HG03571 (cell line): ENCODE measurements around the gene TUBB3.

Source experiments
- ATAC-seq: cut with Tn5 transposase; IDR thresholded peaks from one replicate; pipeline ENCODE4 v1.9.1; 2021; ENCODE audit not compliant: unreplicated experiment

TUBB3 gene

DNA sequence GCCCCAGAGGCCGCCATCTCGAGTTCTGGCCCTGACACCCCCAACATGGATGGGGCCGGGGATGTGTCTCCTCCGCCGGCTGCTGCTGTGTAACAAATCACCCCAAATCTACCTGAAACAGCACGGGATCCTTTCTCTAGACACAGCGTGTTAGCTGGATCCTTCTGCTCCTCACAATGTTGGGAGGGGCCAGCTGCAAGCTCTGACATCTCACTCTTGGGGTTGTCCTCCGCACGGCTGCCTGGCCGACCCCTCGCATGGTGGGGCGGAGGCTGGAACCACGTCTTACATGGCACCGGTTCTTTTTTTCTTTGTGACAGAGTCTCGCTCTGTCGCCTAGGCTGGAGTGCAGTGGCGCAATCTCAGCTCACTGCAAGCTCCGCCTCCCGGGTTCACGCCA is 13.8 kb downstream of the TUBB3 start:
- no peak for ATAC-seq

DNA sequence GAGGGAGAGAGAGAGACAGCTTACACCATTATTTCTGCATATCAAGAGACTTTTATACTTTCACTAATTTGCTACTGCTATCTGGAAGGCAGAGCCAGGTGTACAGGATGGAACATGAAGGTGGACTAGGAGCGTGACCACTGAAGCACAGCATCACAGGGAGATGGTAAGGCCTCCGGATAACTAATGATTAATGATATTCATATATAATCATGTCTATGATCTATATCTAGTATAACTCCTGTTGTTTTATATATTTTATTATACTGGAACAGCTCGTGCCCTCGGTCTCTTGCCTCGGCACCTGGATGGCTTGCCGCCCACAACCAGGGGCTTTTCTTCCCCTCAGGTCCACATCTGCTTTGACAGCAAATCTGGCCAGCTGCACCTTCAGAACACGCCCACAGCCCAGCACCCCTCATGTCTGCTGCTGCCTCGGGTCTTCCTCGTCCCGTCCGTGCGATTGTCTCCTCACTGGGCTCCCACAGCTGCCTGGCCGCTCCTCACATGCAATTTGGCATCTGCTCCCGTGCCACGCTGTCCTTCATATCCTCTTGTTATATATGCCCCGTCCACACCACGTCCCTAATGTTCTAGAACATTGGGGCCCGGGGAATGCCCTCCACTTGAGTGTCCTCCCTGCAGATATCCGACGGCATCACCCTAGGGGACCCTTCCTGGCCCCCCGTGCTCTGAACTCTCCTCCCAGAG is 15.2 kb downstream of the TUBB3 start:
- no peak for ATAC-seq

DNA sequence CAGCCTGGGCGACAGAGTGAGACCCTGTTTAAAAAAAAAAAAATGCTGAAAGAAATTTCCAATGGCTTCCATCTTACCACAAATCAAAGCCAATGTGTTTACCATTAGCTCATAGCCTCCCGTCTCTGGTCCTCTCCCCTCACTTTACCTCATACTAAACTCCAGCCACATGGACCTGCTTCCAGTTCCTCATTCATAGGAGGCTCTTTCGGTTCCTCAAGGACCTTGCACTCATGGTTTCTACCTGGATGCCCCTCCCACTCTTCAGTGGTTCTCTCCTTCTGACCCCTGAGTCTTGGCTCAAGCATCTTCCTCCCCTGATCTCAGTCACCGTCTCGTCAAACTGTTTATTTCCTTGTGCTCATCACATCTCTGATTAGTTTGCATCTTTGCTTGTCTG is 21.6 kb downstream of the TUBB3 start:
- ATAC-seq, result no peak

DNA sequence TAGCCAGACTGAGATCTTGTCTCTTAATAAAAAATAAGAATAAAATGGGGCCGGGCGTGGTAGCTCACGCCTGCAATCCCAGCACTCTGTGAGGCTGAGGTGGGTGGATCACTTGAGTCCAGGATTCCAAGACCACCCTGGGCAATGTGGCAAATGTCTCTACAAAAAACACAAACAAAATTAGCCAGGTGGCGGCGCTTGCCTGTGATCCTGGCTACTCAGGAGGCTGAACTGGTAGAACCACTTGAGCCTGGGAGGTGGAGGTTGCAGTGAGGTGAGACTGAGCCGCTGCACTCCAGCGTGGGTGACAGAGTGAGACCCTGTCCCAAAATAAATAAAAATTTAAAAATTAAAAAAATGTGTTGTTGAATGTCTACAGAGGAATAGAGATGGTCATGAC is 22.5 kb downstream of the TUBB3 start:
- ATAC-seq, result no peak

DNA sequence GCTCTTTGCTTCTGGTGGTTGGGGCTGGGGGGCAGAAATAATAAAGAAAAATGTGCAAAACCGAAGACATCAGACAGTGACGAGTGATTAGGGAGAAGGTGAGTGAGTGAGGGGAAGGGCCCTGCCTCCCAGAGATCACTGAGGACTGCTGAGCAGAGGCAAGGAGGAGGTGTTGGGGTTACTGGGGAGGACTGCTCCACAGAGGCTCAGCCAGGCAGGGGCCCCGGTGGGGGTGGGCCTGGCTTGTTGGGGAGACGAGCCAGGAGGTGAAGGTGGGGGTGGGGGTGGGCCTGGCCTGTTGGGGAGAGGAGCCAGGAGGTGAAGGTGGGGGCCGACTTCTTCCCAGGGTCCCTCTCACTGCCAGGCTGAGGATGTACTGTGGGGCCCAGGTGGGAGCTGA is 23.4 kb downstream of the TUBB3 start:
- no peak for ATAC-seq

DNA sequence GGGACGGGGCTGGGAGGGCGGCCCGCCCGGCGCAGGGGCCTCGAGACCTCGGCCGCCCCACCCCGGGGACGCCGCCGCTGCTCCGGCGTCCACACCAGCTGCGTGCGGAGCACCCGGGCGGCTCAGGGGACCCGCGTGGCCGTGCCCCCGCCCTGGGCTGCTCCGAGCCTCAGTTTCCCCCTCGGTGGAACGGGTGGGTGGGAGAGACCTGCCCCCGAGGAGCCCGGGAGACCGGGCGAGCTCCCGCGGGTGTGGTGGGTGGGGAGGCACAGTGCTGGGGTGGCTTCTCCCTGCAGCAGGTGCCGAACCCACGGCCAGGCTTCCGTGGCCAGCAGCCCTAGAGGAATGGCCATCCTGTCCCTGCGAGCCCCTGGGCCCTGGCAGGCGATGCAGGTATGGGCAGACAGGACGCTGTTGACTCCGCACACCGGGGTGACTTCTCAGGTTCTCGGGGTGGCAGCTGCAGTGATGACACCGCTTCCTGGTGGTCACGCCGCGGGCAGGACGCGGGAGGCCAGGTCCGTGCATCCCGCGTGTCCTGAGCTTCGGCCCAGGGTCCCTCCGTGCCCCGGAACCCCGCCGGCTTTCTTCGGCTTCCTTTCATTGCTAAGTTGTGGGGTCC is 26.1 kb downstream of the TUBB3 start:
- no peak for ATAC-seq

DNA sequence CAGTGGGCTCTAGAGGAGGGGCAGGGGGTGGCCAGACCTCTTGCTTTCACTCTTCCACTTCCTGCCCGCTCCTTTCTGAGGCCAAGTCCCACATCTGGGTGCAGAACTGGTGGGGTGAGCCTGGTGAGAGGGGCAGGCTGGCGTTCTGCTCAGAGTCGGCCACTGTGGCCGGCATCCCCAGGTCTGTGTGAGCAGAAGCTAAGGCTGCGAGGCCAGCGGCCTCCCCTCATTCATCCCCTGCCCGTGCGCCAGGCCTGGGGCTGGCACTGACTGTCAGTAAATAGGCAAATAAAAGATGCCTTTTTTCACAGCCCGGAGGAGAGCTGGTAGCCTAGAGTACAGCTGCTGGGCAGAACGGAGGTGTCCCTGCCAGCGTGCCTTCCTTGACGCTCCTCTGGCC is 26.6 kb downstream of the TUBB3 start:
- no peak for ATAC-seq

DNA sequence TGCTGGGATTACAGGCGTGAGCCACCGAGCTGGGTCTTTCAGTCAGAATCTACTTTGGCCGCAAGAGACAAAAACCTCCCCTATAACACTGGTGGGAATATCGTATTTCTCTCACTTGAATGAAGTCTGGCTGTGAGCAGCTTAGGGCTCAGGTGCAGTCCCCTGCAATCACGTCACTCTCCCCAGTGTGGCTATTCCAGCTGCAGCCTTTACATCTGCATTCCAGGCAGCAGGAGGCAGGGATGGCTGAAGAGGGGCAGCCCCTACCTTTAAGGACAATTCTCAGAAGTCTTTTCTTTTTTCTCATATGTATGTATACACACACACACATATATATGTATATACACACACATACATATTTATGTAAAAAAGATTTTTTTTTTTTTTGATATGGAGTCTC is 28.4 kb downstream of the TUBB3 start:
- no peak for ATAC-seq

DNA sequence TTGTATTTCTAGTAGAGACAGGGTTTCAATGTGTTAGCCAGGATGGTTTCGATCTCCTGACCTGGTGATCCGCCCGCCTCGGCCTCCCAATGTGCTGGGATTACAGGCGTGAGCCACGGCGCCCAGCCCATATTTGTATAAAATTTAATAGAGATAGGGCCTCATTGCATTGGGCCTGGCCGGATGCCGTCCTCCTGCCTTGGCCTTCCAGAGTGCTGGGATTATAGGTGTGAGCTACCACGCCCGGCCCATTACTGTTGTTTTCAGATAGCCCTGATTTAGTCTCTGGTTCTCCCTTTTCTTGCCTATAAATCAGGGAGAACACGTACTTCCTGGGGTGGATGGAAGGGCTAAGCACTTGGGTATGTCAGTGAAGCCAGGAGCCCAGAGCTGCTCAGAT is 28.9 kb downstream of the TUBB3 start:
- ATAC-seq, result no peak

DNA sequence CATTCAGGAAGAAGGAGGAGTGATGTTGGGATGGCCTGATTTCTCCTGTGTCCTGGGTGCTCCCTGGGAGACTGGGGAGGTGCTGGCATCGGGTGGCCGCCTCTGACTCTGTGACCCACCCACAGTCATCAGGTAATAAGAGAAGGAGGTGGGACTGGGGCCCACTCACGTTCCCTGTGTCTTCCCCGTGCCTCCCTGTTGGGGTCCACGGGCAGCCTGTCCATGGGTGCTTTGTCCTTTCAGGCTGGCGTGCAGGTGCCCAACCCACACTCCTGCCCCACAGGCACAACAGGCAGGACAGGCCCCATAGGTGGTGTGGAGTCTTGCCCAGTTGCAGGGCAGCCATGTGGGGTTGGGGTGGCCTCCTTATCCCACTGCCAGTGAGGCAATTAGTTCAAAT is 29.4 kb downstream of the TUBB3 start:
- ATAC-seq, result no peak

DNA sequence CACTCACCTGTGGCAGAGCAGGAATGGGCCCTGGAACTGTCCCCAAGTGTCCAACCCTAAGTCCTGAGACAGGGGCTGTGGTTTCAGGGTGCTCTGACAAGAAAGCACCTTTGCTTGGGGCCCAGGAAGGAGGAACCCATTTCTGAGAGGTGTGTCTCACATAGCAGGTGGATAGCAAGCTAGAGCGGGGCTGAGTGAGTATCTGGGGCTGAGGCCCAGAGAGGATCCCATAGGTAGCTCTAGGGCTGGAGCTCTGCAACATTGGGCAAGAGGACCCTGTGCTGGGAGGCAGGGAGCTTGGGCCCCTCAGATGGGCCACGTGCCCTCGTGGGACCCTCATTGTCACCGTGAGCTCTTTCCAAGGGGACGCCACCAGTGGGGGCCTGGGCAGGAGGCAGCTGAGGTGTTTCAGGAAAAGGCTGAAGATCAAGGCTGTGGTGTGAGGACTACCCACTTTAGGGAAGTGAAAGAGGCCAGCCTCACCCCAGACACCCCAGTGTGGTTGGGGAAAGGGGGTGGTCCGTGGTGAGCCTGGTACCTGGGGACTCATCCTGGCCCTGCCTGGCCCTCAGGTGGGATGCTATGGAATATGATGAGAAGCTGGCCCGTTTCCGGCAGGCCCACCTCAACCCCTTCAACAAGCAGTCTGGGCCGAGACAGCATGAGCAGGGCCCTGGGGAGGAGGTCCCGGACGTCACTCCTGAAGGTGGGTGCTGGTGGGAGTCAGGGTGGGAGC is 30.7 kb downstream of the TUBB3 start:
- ATAC-seq, result peak; percentile 56

DNA sequence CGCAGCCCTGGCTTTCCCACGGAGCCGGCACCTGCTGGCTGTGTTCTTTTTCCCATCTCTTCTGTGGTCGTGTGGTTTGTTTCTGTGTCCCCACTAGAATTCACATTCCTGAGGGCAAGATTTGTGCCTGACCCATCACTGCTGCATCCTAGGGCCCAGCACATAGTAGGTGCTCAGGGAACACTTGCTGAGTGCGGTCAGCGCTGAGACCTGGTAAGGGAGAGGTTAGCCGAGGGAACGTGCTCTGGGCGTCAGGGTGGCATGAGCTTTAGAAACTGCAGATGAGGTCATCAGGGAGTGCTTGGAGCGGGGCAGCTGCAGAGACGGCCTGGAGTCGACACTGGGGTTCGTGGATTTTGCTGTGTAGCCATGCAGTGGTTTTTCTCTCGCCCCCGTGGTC is 31.3 kb downstream of the TUBB3 start:
- no peak for ATAC-seq

DNA sequence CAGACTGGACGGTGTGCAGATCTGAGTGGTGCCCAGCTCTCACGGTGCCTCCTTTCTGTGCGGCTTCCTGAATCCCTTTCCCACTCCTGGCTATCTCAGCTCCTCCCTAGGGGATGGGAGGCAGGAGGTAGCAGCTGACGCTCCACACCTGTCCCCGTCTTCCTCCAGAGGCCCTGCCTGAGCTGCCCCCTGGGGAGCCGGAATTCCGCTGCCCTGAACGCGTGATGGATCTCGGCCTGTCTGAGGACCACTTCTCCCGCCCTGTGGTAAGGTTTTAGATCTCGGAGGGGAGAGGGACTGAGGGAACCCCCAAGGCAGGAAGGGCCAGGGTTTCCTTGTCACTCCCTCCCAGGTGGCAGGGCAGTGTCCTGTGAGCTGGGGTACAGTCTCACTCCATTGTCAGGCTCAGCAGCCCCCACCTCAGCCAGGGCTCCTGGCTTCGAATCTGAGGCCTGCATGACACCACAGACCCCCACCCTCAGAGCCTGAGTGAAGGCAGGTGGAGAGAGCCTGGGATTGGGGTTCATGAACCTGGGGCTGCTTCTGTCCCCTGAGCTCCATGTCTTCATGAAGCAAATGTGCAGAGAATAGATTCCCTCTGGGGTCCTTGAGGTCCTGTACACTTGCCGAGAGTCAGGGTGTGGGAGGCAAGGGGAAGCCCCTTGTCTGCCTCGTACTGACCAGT is 32.0 kb downstream of the TUBB3 start:
- ATAC-seq, result no peak

DNA sequence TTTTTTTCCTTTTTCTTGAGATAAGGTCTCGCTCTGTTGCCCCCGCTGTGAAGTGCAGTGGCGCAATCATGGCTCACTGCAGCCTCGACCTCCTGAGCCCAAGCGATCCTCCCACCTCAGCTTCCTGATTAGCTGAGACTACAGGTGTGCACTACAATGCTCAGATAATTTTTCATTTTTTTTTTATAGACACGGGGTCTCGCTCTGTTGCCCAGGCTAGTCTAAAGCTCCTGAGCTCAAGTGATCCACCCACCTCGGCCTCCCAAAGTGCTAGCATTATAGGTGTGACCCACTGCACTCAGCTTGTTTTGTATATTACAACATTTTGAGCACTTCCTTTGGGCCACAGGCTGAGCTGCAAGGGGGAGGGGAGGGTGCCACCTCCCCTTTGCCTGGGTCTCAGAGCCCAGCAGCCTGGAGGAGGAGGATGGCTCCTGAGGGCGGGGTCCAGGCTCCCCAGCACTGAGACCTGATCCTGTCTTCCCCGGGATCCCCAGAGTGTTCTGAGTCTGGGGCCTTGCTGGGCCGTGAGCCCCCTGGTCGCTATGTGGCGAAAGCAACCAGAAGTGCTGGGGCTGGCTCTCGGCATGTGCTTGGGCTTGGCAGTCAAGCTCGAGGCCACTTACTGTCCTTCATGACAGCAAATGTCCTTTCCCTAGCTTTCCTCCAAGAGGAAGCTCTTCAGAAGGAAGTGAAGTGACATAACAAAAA is 33.5 kb downstream of the TUBB3 start:
- ATAC-seq, result no peak

DNA sequence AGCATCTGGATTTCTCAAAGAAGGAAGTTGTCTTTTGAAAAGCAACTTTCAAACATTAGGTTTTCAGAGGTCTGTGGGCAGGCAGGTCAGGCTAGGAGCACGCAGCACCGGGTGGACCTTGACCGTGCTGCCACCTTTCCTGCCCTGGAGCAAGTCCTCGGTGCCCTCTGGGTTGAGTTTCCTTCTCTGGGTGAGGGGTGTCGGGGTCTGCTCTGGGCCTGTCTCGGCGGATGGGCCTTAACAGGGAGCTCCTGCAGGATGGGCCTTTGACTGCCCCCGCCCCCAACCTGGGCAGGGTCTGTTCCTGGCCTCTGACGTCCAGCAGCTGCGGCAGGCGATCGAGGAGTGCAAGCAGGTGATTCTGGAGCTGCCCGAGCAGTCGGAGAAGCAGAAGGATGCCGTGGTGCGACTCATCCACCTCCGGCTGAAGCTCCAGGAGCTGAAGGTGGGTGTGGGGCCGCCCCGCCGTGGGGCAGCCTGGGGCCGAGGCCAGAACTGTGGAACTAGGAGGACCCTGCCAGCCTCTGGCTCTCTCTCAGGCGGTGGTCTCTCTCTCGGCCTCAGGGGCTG is 34.2 kb downstream of the TUBB3 start:
- ATAC-seq, result no peak

DNA sequence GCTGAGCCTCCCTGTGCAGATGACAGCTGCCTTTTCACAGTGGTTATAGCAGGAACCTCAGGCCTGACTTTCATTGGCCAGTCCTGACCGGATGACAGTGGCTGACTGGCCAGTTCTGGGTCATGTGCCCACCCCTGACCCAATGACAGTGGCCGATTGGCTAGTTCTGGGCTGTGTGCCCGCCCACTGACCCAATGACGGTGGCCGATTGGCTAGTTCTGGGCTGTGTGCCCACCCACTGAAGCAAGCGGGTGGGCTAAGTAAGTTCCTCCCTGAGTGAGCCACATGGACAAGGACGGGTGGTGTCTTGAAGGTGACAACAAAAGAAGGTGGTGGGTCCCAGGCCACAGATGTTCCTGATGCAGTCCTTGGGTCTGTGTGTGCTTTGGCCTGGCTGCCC is 34.9 kb downstream of the TUBB3 start:
- no peak for ATAC-seq

DNA sequence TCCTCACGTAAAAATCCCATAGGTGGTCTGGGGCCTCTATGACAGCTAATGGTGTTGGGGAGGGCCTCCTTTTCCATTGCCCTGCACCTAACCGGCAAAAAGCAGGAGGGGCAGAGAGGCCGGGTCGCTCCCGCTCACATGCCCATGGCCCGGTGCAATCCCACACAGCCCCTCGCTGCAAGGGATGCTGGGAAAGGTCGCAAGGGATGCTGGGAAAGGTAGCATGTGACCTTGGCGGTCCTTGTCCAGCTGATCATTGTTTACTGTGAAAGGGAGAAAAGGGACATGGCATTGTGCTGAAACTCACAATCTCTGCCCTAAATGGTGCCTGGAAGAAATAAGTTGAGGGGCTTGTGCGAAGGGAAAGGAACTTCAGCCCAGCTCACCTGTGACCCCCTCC is 35.5 kb downstream of the TUBB3 start:
- ATAC-seq, result no peak

DNA sequence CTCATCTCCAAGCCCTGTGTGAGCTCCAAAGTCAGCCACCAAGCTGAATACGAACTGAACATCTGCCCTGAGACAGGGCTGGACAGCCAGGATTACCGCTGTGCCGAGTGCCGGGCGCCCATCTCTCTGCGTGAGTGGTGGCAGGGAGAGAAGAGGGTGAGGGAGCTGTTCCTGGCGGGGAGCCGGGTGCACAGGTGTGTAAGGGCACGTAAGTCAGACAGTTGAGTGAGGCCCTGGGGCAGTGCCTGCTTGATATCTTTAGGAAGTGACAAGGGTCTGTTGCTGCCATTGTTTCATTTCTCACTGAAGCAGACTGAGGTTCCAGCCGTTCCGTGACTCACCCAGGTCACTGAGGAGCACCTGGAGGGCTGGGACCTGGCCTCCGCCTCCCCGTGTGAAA is 37.8 kb downstream of the TUBB3 start:
- ATAC-seq, result no peak

DNA sequence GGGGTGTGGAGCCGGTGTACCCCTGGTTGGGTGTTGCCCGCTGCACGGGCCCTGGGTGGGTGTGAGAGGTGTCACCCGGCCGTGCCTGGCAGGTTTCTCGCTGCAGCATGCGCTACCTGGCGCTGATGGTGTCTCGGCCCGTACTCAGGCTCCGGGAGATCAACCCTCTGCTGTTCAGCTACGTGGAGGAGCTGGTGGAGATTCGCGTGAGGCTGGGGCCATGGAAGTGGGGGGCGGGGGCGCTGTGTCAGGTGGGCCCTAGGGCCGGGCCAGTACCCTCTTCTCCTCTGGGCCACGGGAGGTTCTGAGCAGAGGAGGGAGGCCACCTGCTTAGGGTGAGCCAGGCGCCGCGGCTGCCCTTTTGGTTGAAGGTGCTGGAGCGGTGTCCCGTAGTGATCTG is 38.8 kb downstream of the TUBB3 start:
- ATAC-seq, result no peak

DNA sequence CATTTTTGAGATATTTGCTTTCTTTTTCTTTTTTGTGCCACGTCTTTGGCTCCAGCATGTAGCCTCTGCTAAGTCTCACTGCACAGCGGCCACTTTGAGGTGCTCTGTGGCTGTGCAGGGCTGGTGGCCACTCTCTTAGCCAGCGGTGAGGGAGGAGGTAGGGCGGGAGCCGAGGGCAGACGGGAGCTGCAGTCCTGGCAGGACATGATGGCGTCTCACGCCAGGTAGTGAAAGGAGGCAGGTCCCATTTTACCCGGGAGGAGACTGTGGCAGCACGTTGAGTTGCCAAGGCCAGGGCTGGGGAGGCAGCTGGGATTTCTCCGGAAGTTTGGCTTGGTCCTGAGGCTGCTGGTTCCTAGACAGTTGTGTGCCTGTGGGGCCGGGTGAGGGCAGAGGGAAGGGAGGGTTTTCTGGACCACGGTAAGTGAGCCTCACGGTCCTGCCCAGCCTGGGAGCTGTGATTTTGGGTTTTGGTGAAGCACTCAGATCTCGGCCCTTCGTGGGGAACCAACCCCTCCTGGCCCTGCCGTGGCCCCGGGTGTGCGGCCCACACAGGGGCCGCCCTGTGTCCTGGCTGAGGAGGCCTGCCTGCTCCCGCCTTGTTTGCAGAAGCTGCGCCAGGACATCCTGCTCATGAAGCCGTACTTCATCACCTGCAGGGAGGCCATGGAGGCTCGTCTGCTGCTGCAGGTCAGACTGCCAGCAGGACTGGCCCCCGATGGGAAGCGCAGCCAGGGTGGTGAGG is 39.8 kb downstream of the TUBB3 start:
- no peak for ATAC-seq
